Stimulated activated naive CD8-positive, alpha-beta T cell treated with anti-CD3 and anti-CD28 coated beads, Interleukin-15, amount 100 ng/mL, for 72 hours (primary cell): ENCODE results near the gene LRRC8D.
"Not testable (repeated sequence)": the region's sequence is repeated elsewhere in the genome, so short reads cannot be mapped to it uniquely, and the experiment has no call there.

Source experiments
- ATAC-seq: fragments of 150-1000 bp; cut with Tn5 transposase; 2 replicates; pipeline ENCODE4 v1.10.0; 2021; ENCODE audit warnings: mild to moderate bottlenecking, moderate library complexity
- DNase-seq, 2 donors: peaks; one replicate each; pipeline ENCODE4 v3.0.0; 2021 to 2022
- H3K27ac Mint-ChIP-seq, 2 donors: one replicate each; pipeline ENCODE4 v1.8.0; 2022; ENCODE audit warnings: mild to moderate bottlenecking in 2 of 2, mixed read lengths in 2 of 2, moderate library complexity in 2 of 2
- H3K27me3 Mint-ChIP-seq: one replicate; pipeline ENCODE4 v1.8.0; 2022; ENCODE audit warnings: mixed read lengths
- H3K4me1 Mint-ChIP-seq: one replicate; pipeline ENCODE4 v1.8.0; 2022; ENCODE audit warnings: mild to moderate bottlenecking, mixed read lengths
- H3K4me3 Mint-ChIP-seq, 2 donors: one replicate each; pipeline ENCODE4 v1.8.0; 2022; ENCODE audit warnings: mild to moderate bottlenecking in 2 of 2, mixed read lengths in 2 of 2, moderate library complexity in 1 of 2
- H3K9me3 Mint-ChIP-seq, 2 donors: one replicate each; pipeline ENCODE4 v1.8.0; 2022; ENCODE audit warnings: mixed read lengths in 2 of 2

Gene LRRC8D

DNA sequence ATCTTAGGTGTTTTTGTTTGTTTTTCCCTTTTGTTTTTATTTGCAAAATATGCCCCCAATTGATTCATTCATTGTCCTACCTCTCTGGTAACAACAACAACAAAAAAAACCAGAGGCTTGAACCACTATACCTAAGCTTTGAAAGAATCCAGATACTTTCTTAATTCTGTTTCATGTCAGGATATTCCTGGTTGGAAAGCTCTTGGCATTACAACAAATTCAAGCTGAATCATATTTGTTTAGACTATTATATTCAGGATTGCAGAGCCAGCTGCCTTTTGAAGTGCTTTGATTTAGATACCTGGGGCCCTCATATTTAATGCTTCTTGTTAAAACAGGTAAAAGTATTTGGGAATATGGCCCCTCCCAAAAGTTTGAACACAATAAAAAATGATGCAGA is 151.2 kb downstream of the LRRC8D start:
- H3K27ac Mint-ChIP-seq = no peak overlapping the region
- DNase-seq (no peak), ATAC-seq (no peak)
- H3K4me1 Mint-ChIP-seq = peaks cover 3% of the 10 kb centered on the region
- H3K4me3 Mint-ChIP-seq = no peak overlapping the region
- H3K9me3 Mint-ChIP-seq = no peaks in the 10 kb centered on the region
- H3K27me3 Mint-ChIP-seq = no peaks in the 10 kb centered on the region

DNA sequence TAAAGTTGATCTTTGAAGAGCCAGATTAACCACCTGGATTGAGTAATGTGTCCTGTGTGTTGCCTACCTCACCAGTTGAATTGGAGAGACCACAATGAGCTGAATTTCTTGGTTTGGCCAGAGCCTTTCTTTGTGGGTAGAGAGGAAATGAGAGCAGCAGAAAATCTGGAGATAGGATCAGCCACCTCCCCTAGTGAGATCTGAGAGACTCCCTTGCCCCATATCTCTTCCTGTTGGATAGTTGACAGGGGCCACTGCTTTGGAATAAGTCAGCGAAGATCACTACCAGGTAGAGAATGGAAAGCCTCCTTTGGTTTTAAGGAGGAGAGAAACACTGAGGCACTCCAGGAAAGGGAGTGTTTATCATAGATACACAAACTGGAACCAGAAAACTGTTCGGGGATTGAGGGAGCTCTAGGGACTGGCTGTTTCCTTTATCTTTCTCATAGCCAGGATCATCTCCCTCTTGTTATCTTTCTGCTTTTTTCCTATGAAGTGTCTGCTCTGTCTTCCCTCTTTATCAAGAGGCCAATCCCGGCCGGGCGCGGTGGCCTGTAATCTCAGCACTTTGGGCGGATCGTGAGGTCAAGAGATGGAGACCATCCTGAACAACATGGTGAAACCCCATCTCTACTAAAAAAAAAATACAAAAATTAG is 152.8 kb downstream of the LRRC8D start:
- Mint-ChIP-seq H3K27me3 (no peaks in the 10 kb centered on the region), H3K4me3 (no peak overlapping the region), H3K4me1 (no peaks in the 10 kb centered on the region), H3K9me3 (no peaks in the 10 kb centered on the region), H3K27ac (no peak overlapping the region)
- DNase-seq (no peak), ATAC-seq (no peak)

GRCh38 chr1:89974256-89974655 is 153.4 kb downstream of the LRRC8D start:
- ATAC-seq (no peak), DNase-seq (no peak)
- Mint-ChIP-seq H3K27ac (no peak overlapping the region), H3K27me3 (no peaks in the 10 kb centered on the region), H3K9me3 (no peaks in the 10 kb centered on the region), H3K4me1 (no peaks in the 10 kb centered on the region), H3K4me3 (no peak overlapping the region)

DNA sequence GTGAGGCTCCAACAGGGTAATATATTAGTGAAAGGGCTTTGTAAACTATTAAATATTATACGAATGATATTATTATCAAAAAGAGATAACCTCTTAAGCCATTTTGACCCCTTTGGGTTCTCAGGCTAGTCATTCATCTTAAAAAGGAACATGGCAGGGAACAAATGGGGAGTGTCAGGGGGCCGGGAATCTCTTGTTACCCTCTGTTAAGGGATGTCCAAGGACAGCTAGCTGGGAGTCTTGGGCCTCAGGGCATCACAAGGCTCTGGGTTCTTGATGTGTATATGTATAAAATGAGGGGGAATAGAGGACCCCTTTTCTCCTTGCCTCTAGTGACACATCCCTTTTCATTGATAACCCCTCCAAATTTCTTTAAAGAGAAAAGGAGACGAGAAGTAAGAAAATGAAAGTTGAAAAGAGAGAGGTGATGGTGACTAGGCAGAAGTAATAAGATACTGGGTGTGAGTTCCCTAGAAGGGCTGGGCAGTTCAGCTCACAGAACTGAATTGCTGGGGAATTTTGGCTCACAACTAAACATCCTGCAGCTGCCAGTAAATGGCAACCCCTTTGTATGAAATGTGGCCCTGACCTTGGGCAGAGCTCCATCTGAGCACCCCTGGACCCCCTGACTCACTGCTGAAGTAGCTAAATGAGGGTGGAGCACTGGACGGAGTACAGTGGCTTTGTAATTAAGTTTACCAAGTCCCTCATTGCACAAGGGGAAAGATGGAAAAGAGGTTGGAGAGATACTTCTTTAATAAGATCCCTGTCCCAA is 154.1 kb downstream of the LRRC8D start:
- H3K9me3 Mint-ChIP-seq = no peaks in the 10 kb centered on the region
- H3K4me3 Mint-ChIP-seq = no peak overlapping the region
- no peak overlapping the region for H3K27ac Mint-ChIP-seq
- no peak for DNase-seq
- no peak for ATAC-seq
- H3K27me3 Mint-ChIP-seq = no peaks in the 10 kb centered on the region
- no peaks in the 10 kb centered on the region for H3K4me1 Mint-ChIP-seq

GRCh38 chr1:89975540-89976125 is 154.8 kb downstream of the LRRC8D start:
- Mint-ChIP-seq H3K4me3 (no peak overlapping the region), H3K27ac (no peak overlapping the region), H3K9me3 (no peaks in the 10 kb centered on the region), H3K27me3 (no peaks in the 10 kb centered on the region), H3K4me1 (no peaks in the 10 kb centered on the region)
- DNase-seq (no peak), ATAC-seq (no peak)

GRCh38 chr1:89978755-89979154 is 157.9 kb downstream of the LRRC8D start:
- Mint-ChIP-seq H3K4me1 (no peaks in the 10 kb centered on the region), H3K27me3 (no peaks in the 10 kb centered on the region), H3K9me3 (no peaks in the 10 kb centered on the region), H3K4me3 (no peak overlapping the region), H3K27ac (no peak overlapping the region)
- no peak for ATAC-seq
- no peak for DNase-seq

- Mint-ChIP-seq H3K27me3 (no peaks in the 10 kb centered on the region), H3K4me3 (no peak overlapping the region), H3K4me1 (no peaks in the 10 kb centered on the region), H3K27ac (no peak overlapping the region), H3K9me3 (no peaks in the 10 kb centered on the region)
- ATAC-seq = no peak
- no peak for DNase-seq
Observed at GRCh38 chr1:89980605-89981004, 159.8 kb downstream of the LRRC8D start.

- H3K27me3 Mint-ChIP-seq, H3K4me1 Mint-ChIP-seq, H3K4me3 Mint-ChIP-seq, ATAC-seq, H3K27ac Mint-ChIP-seq, H3K9me3 Mint-ChIP-seq, DNase-seq: not testable (repeated sequence)
Observed at GRCh38 chr1:89982846-89983245, 162.0 kb downstream of the LRRC8D start.

DNA sequence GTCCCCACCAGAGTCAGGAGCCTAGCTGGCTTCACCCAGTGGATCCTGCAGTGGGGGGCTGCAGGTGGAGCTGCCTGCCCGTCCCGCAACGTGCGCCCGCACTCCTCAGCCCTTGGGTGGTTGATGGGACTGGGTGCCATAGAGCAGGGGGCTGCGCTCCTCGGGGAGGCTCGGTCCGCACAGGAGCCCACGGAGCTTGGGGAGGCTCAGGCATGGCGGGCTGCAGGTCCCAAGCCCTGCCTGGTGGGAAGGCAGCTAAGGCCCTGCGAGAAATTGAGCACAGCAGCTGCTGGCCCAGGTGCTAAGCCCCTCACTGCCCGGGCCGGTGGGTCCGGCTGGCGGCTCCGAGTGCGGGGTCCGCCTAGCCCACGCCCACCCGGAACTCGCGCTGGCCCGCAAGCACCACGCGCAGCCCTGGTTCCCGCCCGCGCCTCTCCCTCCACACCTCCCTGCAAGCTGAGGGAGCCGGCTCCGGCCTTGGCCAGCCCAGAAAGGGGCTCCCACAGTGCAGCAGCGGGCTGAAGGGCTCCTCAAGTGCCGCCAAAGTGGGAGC is 163.8 kb downstream of the LRRC8D start:
- not testable (repeated sequence) for H3K4me1 Mint-ChIP-seq, DNase-seq, H3K27ac Mint-ChIP-seq, ATAC-seq, H3K4me3 Mint-ChIP-seq, H3K27me3 Mint-ChIP-seq, H3K9me3 Mint-ChIP-seq

- H3K4me1 Mint-ChIP-seq = no peaks in the 10 kb centered on the region
- no peaks in the 10 kb centered on the region for H3K27me3 Mint-ChIP-seq
- no peak for ATAC-seq
- DNase-seq = no peak
- H3K9me3 Mint-ChIP-seq = no peaks in the 10 kb centered on the region
- no peak overlapping the region for H3K27ac Mint-ChIP-seq
- no peak overlapping the region for H3K4me3 Mint-ChIP-seq
Observed at GRCh38 chr1:89986020-89986419, 165.2 kb downstream of the LRRC8D start.
